ENCODE measurements around the gene MRPS21.

DNA sequence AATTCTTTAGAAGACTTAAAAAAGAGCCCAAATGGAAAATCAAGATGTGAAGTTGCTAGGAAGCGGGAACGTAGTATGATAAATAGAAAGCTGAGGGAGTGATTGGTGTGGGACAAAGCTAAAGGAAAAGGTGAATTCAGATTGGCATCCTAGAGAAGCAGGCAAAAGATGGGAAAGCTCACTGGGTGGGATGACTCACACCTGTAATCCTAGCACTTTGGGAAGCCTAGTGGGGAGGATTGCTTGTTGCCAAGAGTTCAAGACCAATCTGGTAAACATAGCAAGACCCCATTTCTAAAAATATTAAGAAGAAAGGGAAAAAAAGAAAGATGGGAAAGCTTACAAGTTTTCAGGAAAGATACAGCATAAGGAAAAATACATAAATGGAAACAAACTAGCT, 1.8 kb downstream of the MRPS21 start:
- TF ChIP-seq, protein P1, sequence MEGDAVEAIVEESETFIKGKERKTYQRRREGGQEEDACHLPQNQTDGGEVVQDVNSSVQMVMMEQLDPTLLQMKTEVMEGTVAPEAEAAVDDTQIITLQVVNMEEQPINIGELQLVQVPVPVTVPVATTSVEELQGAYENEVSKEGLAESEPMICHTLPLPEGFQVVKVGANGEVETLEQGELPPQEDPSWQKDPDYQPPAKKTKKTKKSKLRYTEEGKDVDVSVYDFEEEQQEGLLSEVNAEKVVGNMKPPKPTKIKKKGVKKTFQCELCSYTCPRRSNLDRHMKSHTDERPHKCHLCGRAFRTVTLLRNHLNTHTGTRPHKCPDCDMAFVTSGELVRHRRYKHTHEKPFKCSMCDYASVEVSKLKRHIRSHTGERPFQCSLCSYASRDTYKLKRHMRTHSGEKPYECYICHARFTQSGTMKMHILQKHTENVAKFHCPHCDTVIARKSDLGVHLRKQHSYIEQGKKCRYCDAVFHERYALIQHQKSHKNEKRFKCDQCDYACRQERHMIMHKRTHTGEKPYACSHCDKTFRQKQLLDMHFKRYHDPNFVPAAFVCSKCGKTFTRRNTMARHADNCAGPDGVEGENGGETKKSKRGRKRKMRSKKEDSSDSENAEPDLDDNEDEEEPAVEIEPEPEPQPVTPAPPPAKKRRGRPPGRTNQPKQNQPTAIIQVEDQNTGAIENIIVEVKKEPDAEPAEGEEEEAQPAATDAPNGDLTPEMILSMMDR (conservative IDR thresholded peaks at IDR 0.05; ENCODE audit: low read length) = no peak
- no peak for TF ChIP-seq EZH2phosphoT487 (IDR thresholded peaks at IDR 0.05; ENCODE audit: borderline replicate concordance, low read depth, low read length)

Measured in OCI-LY7 (cell line).